ENCODE results near the gene SDHB. TPM values are rescaled to one million over a fixed set of nuclear protein-coding genes. Genes with fewer than 3 reads are reported as not detected.

Gene SDHB
- total and polyA plus RNA-seq, 9 of the 15 experiments (the other 6 are each of a cell fraction or from before 2014, with no cell fraction given) = 207 to 554 (median 365) TPM

DNA sequence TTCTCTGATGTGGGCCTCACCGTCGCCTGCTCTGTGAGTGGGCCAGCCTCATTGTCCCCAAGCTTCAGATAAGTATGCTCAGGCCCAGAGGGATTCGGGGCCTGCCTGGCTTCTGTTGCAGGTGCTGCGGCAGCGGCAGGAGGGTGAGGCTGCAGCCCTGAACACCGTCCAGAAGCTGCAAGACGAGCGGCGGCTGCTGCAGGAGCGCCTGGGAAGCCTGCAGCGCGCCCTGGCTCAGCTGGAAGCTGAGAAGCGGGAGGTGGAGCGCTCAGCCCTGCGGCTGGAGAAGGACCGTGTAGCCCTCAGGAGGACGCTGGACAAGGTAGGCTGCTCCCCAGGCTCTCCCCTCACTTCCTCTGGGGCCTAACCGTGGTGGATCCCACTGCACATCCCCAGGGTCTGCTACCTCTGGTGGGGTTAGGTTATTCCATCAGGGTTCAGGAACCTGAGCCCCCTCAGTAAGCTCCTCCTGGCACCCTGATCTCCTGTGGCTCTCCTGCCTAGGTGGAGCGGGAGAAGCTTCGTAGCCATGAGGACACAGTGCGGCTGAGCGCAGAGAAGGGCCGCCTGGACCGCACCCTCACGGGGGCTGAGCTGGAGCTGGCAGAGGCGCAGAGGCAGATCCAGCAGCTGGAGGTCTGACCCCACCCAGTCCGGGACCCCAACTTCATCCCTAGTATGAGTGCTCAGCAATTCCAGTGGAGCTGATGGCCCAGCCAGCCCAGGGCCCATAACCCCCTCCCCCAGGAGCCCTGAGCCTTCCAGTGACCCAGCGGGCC lies 83.5 kb downstream of the SDHB start (continued):
- TF ChIP-seq, protein P1, sequence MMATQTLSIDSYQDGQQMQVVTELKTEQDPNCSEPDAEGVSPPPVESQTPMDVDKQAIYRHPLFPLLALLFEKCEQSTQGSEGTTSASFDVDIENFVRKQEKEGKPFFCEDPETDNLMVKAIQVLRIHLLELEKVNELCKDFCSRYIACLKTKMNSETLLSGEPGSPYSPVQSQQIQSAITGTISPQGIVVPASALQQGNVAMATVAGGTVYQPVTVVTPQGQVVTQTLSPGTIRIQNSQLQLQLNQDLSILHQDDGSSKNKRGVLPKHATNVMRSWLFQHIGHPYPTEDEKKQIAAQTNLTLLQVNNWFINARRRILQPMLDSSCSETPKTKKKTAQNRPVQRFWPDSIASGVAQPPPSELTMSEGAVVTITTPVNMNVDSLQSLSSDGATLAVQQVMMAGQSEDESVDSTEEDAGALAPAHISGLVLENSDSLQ (IDR thresholded peaks at IDR 0.05) = no peak
- TF ChIP-seq EHMT2 (IDR thresholded peaks at IDR 0.05) (no peak), CCNT2 (IDR thresholded peaks at IDR 0.05; ENCODE audit: borderline replicate concordance, extremely low read depth, insufficient read length, low read depth, low read length) (no peak), ZNF134 (CRISPR knock-in tag; conservative IDR thresholded peaks at IDR 0.05) (no peak), ZNF384 (IDR thresholded peaks at IDR 0.05; ENCODE audit: low read depth, low read length) (no peak), ZBED1 (IDR thresholded peaks at IDR 0.05) (no peak), KLF1 (tag; IDR thresholded peaks at IDR 0.05) (no peak), ZNF24 (IDR thresholded peaks at IDR 0.05) (no peak), RBBP5 (IDR thresholded peaks at IDR 0.05; ENCODE audit: borderline replicate concordance, insufficient read depth, low read length, poor library complexity, severe bottlenecking) (no peak)
- TF ChIP-seq, protein P2, sequence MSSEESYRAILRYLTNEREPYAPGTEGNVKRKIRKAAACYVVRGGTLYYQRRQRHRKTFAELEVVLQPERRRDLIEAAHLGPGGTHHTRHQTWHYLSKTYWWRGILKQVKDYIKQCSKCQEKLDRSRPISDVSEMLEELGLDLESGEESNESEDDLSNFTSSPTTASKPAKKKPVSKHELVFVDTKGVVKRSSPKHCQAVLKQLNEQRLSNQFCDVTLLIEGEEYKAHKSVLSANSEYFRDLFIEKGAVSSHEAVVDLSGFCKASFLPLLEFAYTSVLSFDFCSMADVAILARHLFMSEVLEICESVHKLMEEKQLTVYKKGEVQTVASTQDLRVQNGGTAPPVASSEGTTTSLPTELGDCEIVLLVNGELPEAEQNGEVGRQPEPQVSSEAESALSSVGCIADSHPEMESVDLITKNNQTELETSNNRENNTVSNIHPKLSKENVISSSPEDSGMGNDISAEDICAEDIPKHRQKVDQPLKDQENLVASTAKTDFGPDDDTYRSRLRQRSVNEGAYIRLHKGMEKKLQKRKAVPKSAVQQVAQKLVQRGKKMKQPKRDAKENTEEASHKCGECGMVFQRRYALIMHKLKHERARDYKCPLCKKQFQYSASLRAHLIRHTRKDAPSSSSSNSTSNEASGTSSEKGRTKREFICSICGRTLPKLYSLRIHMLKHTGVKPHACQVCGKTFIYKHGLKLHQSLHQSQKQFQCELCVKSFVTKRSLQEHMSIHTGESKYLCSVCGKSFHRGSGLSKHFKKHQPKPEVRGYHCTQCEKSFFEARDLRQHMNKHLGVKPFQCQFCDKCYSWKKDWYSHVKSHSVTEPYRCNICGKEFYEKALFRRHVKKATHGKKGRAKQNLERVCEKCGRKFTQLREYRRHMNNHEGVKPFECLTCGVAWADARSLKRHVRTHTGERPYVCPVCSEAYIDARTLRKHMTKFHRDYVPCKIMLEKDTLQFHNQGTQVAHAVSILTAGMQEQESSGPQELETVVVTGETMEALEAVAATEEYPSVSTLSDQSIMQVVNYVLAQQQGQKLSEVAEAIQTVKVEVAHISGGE (CRISPR knock-in tag; IDR thresholded peaks at IDR 0.05) = no peak
